Stimulated activated naive CD8-positive, alpha-beta T cell treated with anti-CD3 and anti-CD28 coated beads, Interleukin-15, amount 100 ng/mL, for 72 hours (primary cell): ENCODE results near the gene CD300LG.
"Not testable (repeated sequence)": the region's sequence is repeated elsewhere in the genome, so short reads cannot be mapped to it uniquely, and the experiment has no call there.

Experiments used
- ATAC-seq: fragments of 150-1000 bp; cut with Tn5 transposase; 2 replicates; pipeline ENCODE4 v1.10.0; 2021; ENCODE audit warnings: mild to moderate bottlenecking, moderate library complexity
- DNase-seq, 2 donors: peaks; one replicate each; pipeline ENCODE4 v3.0.0; 2021 to 2022
- H3K27ac Mint-ChIP-seq, 2 donors: one replicate each; pipeline ENCODE4 v1.8.0; 2022; ENCODE audit warnings: mild to moderate bottlenecking in 2 of 2, mixed read lengths in 2 of 2, moderate library complexity in 2 of 2
- H3K27me3 Mint-ChIP-seq: one replicate; pipeline ENCODE4 v1.8.0; 2022; ENCODE audit warnings: mixed read lengths
- H3K4me1 Mint-ChIP-seq: one replicate; pipeline ENCODE4 v1.8.0; 2022; ENCODE audit warnings: mild to moderate bottlenecking, mixed read lengths
- H3K4me3 Mint-ChIP-seq, 2 donors: one replicate each; pipeline ENCODE4 v1.8.0; 2022; ENCODE audit warnings: mild to moderate bottlenecking in 2 of 2, mixed read lengths in 2 of 2, moderate library complexity in 1 of 2
- H3K9me3 Mint-ChIP-seq, 2 donors: one replicate each; pipeline ENCODE4 v1.8.0; 2022; ENCODE audit warnings: mixed read lengths in 2 of 2

The CD300LG gene

GRCh38 chr17:43846963-43847371 lies at the start of gene CD300LG:
Gene CD300LG (plus strand): TSS chr17:43847176. CDS start chr17:43847217, 41 bp downstream.
- Mint-ChIP-seq H3K27ac (peak within 1 kb of the TSS in 1 of 2 donors; percentile 48), H3K9me3 (no peaks in the 10 kb centered on the region), H3K4me3 (no peak within 1 kb of the TSS), H3K4me1 (peaks cover 6% of the 10 kb centered on the region), H3K27me3 (peaks cover 63% of the 10 kb centered on the region)
- no peak for ATAC-seq
- DNase-seq: no peak

- H3K27ac Mint-ChIP-seq, H3K9me3 Mint-ChIP-seq, H3K4me1 Mint-ChIP-seq, DNase-seq, ATAC-seq, H3K4me3 Mint-ChIP-seq: not testable (repeated sequence)
- H3K27me3 Mint-ChIP-seq: peaks cover 71% of the 10 kb centered on the region
Observed at GRCh38 chr17:43798024-43798423, 49.0 kb upstream of the CD300LG start.

GRCh38 chr17:43799047-43799446 lies 47.9 kb upstream of the CD300LG start:
- Mint-ChIP-seq H3K27ac (no peak overlapping the region), H3K4me1 (no peaks in the 10 kb centered on the region), H3K27me3 (peaks cover 69% of the 10 kb centered on the region), H3K4me3 (no peak overlapping the region), H3K9me3 (no peaks in the 10 kb centered on the region)
- DNase-seq: no peak
- no peak for ATAC-seq

- DNase-seq (no peak), ATAC-seq (no peak)
- H3K27ac Mint-ChIP-seq: no peak overlapping the region
- peaks cover 67% of the 10 kb centered on the region for H3K27me3 Mint-ChIP-seq
- H3K4me1 Mint-ChIP-seq: no peaks in the 10 kb centered on the region
- H3K9me3 Mint-ChIP-seq: no peaks in the 10 kb centered on the region
- H3K4me3 Mint-ChIP-seq: no peak overlapping the region
Observed at GRCh38 chr17:43800736-43801135, 46.2 kb upstream of the CD300LG start.

- no peaks in the 10 kb centered on the region for H3K9me3 Mint-ChIP-seq
- no peak overlapping the region for H3K27ac Mint-ChIP-seq
- ATAC-seq: no peak
- no peaks in the 10 kb centered on the region for H3K4me1 Mint-ChIP-seq
- H3K27me3 Mint-ChIP-seq: peaks cover 55% of the 10 kb centered on the region
- H3K4me3 Mint-ChIP-seq: no peak overlapping the region
- no peak for DNase-seq
Observed at GRCh38 chr17:43801844-43802243, 45.1 kb upstream of the CD300LG start.

GRCh38 chr17:43803758-43804157 lies 43.2 kb upstream of the CD300LG start:
- no peak overlapping the region for H3K4me3 Mint-ChIP-seq
- ATAC-seq (no peak), DNase-seq (no peak)
- peaks cover 47% of the 10 kb centered on the region for H3K27me3 Mint-ChIP-seq
- H3K4me1 Mint-ChIP-seq: no peaks in the 10 kb centered on the region
- no peaks in the 10 kb centered on the region for H3K9me3 Mint-ChIP-seq
- H3K27ac Mint-ChIP-seq: no peak overlapping the region

- Mint-ChIP-seq H3K27me3 (peaks cover 47% of the 10 kb centered on the region), H3K4me1 (no peaks in the 10 kb centered on the region), H3K9me3 (no peaks in the 10 kb centered on the region), H3K27ac (no peak overlapping the region), H3K4me3 (no peak overlapping the region)
- no peak for DNase-seq
- ATAC-seq: no peak
Observed at GRCh38 chr17:43805117-43805516, 41.9 kb upstream of the CD300LG start.

GRCh38 chr17:43808076-43808475 lies 38.9 kb upstream of the CD300LG start:
- no peak overlapping the region for H3K27ac Mint-ChIP-seq
- no peaks in the 10 kb centered on the region for H3K4me1 Mint-ChIP-seq
- ATAC-seq (no peak), DNase-seq (no peak)
- H3K9me3 Mint-ChIP-seq: no peaks in the 10 kb centered on the region
- H3K27me3 Mint-ChIP-seq: peaks cover 30% of the 10 kb centered on the region
- no peak overlapping the region for H3K4me3 Mint-ChIP-seq

- no peak overlapping the region for H3K4me3 Mint-ChIP-seq
- ATAC-seq (no peak), DNase-seq (no peak)
- H3K9me3 Mint-ChIP-seq: no peaks in the 10 kb centered on the region
- no peaks in the 10 kb centered on the region for H3K4me1 Mint-ChIP-seq
- H3K27me3 Mint-ChIP-seq: peaks cover 29% of the 10 kb centered on the region
- H3K27ac Mint-ChIP-seq: no peak overlapping the region
Observed at GRCh38 chr17:43809121-43809520, 37.9 kb upstream of the CD300LG start.

GRCh38 chr17:43810226-43810715 lies 36.7 kb upstream of the CD300LG start:
- H3K4me3 Mint-ChIP-seq: no peak overlapping the region
- no peaks in the 10 kb centered on the region for H3K4me1 Mint-ChIP-seq
- H3K9me3 Mint-ChIP-seq: no peaks in the 10 kb centered on the region
- ATAC-seq (no peak), DNase-seq (no peak)
- H3K27ac Mint-ChIP-seq: no peak overlapping the region
- peaks cover 19% of the 10 kb centered on the region for H3K27me3 Mint-ChIP-seq

- Mint-ChIP-seq H3K4me1 (no peaks in the 10 kb centered on the region), H3K9me3 (no peaks in the 10 kb centered on the region), H3K27ac (no peak overlapping the region), H3K4me3 (no peak overlapping the region), H3K27me3 (peaks cover 15% of the 10 kb centered on the region)
- ATAC-seq (no peak), DNase-seq (no peak)
Observed at GRCh38 chr17:43810823-43811222, 36.2 kb upstream of the CD300LG start.

GRCh38 chr17:43812396-43813265 lies 34.3 kb upstream of the CD300LG start:
- no peak for ATAC-seq

GRCh38 chr17:43813386-43813785 lies 33.6 kb upstream of the CD300LG start:
- Mint-ChIP-seq H3K4me1 (no peaks in the 10 kb centered on the region), H3K4me3 (no peak overlapping the region), H3K27ac (no peak overlapping the region), H3K27me3 (peaks cover 15% of the 10 kb centered on the region), H3K9me3 (no peaks in the 10 kb centered on the region)
- DNase-seq (no peak), ATAC-seq (no peak)

More at GRCh38 chr17:43812396-43813265, 34.3 kb upstream of the CD300LG start:
- no peak overlapping the region for H3K4me3 Mint-ChIP-seq
- DNase-seq: no peak
- no peaks in the 10 kb centered on the region for H3K4me1 Mint-ChIP-seq
- no peak overlapping the region for H3K27ac Mint-ChIP-seq
- peaks cover 15% of the 10 kb centered on the region for H3K27me3 Mint-ChIP-seq
- H3K9me3 Mint-ChIP-seq: no peaks in the 10 kb centered on the region

- ATAC-seq (no peak), DNase-seq (no peak)
- peaks cover 15% of the 10 kb centered on the region for H3K27me3 Mint-ChIP-seq
- no peaks in the 10 kb centered on the region for H3K4me1 Mint-ChIP-seq
- H3K4me3 Mint-ChIP-seq: no peak overlapping the region
- no peak overlapping the region for H3K27ac Mint-ChIP-seq
- H3K9me3 Mint-ChIP-seq: no peaks in the 10 kb centered on the region
Observed at GRCh38 chr17:43814026-43814425, 33.0 kb upstream of the CD300LG start.

GRCh38 chr17:43814714-43815113 lies 32.3 kb upstream of the CD300LG start:
- Mint-ChIP-seq H3K27ac (peak overlapping the region; percentile 36 to 52), H3K4me3 (no peak overlapping the region), H3K9me3 (no peaks in the 10 kb centered on the region), H3K4me1 (no peaks in the 10 kb centered on the region), H3K27me3 (peaks cover 15% of the 10 kb centered on the region)
- no peak for DNase-seq
- ATAC-seq: no peak
